ENCODE data around the gene MAP2K7. TPM values are rescaled to one million over a fixed set of nuclear protein-coding genes. Genes with fewer than 3 reads are reported as not detected.
"Not testable (repeated sequence)": the region's sequence is repeated elsewhere in the genome, so short reads cannot be mapped to it uniquely, and the experiment has no call there.

The MAP2K7 gene
- total RNA-seq, 2 donors from 2014 or later, result 15.2 to 16.9 TPM

DNA sequence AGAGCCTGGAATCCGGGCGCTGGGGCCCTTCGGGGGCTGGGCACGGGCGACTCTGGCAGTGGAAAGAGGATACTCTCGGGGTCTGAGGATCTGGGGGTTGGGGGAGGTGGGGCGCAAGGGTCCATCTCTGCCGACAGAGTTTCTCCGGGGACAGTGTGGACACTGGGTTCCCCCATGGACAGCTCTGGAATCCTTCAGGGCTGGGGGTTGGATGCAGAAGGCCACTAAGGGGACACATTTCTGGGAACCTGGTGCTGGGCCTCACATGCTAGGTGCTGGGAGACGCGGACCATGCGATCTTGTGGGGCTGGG lies 13.2 kb downstream of the MAP2K7 start:
- ATAC-seq (ENCODE audit: insufficient number of reproducible peaks, low FRiP score, low read depth) (no peak), DNase-seq (ENCODE audit: low spot score) (no peak)
- TF ChIP-seq, protein P1, sequence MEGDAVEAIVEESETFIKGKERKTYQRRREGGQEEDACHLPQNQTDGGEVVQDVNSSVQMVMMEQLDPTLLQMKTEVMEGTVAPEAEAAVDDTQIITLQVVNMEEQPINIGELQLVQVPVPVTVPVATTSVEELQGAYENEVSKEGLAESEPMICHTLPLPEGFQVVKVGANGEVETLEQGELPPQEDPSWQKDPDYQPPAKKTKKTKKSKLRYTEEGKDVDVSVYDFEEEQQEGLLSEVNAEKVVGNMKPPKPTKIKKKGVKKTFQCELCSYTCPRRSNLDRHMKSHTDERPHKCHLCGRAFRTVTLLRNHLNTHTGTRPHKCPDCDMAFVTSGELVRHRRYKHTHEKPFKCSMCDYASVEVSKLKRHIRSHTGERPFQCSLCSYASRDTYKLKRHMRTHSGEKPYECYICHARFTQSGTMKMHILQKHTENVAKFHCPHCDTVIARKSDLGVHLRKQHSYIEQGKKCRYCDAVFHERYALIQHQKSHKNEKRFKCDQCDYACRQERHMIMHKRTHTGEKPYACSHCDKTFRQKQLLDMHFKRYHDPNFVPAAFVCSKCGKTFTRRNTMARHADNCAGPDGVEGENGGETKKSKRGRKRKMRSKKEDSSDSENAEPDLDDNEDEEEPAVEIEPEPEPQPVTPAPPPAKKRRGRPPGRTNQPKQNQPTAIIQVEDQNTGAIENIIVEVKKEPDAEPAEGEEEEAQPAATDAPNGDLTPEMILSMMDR (IDR thresholded peaks at IDR 0.05), result no peak
- peak overlapping the region; percentile 67 for H3K4me3 ChIP-seq
- no peaks in the 10 kb centered on the region for H3K27me3 ChIP-seq (replicated peaks; ENCODE audit: insufficient read depth)
- H3K27ac ChIP-seq, result no peak overlapping the region
- H3K9me3 ChIP-seq, result no peaks in the 10 kb centered on the region
- H3K36me3 ChIP-seq, result peaks cover 10% of the 10 kb centered on the region
- H3K4me1 ChIP-seq (ENCODE audit: control insufficient read depth in 1 of 2, low read depth in 2 of 2), result peaks cover 21 to 49% of the 10 kb centered on the region in 2 donors

- Histone ChIP-seq H3K4me3 (peak overlapping the region; percentile 67), H3K27ac (no peak overlapping the region), H3K4me1 (ENCODE audit: control insufficient read depth in 1 of 2, low read depth in 2 of 2) (peaks cover 27 to 55% of the 10 kb centered on the region in 2 donors), H3K27me3 (replicated peaks; ENCODE audit: insufficient read depth) (no peaks in the 10 kb centered on the region), H3K36me3 (peaks cover 11% of the 10 kb centered on the region), H3K9me3 (no peaks in the 10 kb centered on the region)
- TF ChIP-seq, protein P1 (IDR thresholded peaks at IDR 0.05), result peak; percentile 46
- DNase-seq (ENCODE audit: low spot score), result no peak
- ATAC-seq (ENCODE audit: insufficient number of reproducible peaks, low FRiP score, low read depth), result no peak
Observed at GRCh38 chr19:7917267-7918061, 13.8 kb downstream of the MAP2K7 start.

- not testable (repeated sequence) for H3K9me3 ChIP-seq; ATAC-seq (ENCODE audit: insufficient number of reproducible peaks, low FRiP score, low read depth); DNase-seq (ENCODE audit: low spot score); H3K27me3 ChIP-seq (replicated peaks; ENCODE audit: insufficient read depth); H3K27ac ChIP-seq
- Histone ChIP-seq H3K4me3 (peak overlapping the region; percentile 67), H3K4me1 (ENCODE audit: control insufficient read depth in 1 of 2, low read depth in 2 of 2) (peaks cover 28 to 57% of the 10 kb centered on the region in 2 donors), H3K36me3 (peaks cover 13% of the 10 kb centered on the region)
Observed at GRCh38 chr19:7918062-7918614, 14.5 kb downstream of the MAP2K7 start.

- Histone ChIP-seq H3K4me1 (ENCODE audit: control insufficient read depth in 1 of 2, low read depth in 2 of 2) (peaks cover 28 to 57% of the 10 kb centered on the region in 2 donors), H3K36me3 (peaks cover 14% of the 10 kb centered on the region), H3K27ac (no peak overlapping the region), H3K4me3 (no peak overlapping the region), H3K27me3 (replicated peaks; ENCODE audit: insufficient read depth) (no peaks in the 10 kb centered on the region), H3K9me3 (no peaks in the 10 kb centered on the region)
- ATAC-seq (ENCODE audit: insufficient number of reproducible peaks, low FRiP score, low read depth) (no peak), DNase-seq (ENCODE audit: low spot score) (no peak)
- TF ChIP-seq, protein P1 (IDR thresholded peaks at IDR 0.05), result no peak
Observed at GRCh38 chr19:7918615-7919421, 15.1 kb downstream of the MAP2K7 start.

DNA sequence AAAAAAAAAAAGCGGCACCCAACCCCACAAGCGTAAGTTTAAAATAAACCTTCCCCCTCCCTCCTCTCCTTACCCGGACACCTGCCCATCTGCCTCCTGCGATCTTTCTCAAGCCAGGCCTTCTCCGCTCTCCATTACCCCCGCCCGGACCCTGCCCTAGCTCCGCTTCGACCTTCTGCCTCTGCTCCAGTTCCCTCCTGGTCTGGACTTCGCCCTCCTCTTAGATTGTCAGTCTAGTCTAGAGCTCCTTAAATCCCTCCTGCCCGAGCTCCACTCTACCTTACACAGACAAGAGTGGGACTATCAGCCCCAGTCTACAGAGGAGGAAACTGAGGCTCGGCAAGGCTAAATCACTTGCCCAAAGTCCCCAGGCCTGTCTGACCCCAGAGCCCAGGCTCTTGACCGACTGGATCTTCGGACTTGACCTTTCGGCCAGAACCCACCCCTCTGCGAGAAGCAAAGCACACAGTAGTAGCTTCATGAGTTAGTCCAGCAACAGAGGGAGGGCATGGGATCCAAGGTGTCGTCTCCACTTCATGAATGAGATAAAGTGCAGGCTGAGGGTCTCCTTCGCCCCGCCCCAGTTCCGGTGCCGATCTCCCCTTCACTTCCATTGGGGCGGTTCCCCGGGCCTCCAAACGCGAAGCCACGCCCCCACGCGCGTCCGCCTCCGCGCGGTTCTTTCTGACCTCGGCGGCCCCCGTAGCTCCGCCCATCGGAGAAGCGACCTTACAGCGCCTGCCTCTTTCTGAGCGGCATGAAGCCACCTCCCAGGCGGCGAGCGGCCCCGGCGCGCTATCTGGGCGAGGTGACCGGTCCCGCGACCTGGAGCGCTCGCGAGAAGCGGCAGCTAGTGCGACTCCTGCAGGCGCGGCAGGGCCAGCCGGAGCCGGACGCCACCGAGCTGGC lies 16.2 kb downstream of the MAP2K7 start, which contains the start of gene SNAPC2:
Gene SNAPC2 (plus strand): TSS at position 729 of the 909 bp plus-strand sequence. CDS start 29 bp downstream, at position 758.
- Histone ChIP-seq H3K27me3 (replicated peaks; ENCODE audit: insufficient read depth) (no peaks in the 10 kb centered on the region), H3K4me3 (peak within 1 kb of the TSS; percentile 96), H3K27ac (peak within 1 kb of the TSS; percentile 88 to 89), H3K4me1 (ENCODE audit: control insufficient read depth in 1 of 2, low read depth in 2 of 2) (peaks cover 28 to 60% of the 10 kb centered on the region in 2 donors), H3K36me3 (peaks cover 14% of the 10 kb centered on the region), H3K9me3 (no peaks in the 10 kb centered on the region)
- DNase-seq (ENCODE audit: low spot score) (peak; percentile 82), ATAC-seq (ENCODE audit: insufficient number of reproducible peaks, low FRiP score, low read depth) (peak; percentile 79)
- TF ChIP-seq, protein P1 (IDR thresholded peaks at IDR 0.05), result no peak
